NCI-H510A (cell line): Measurements from ENCODE around the gene EPHA2.
A peak's percentile ranks its signal among the peaks of the same experiment; 100 is the strongest.

Experiments used
- DNase-seq: peaks from one replicate; lab custom pipeline; 2025; lab: John Stamatoyannopoulos, UW

EPHA2 gene

DNA sequence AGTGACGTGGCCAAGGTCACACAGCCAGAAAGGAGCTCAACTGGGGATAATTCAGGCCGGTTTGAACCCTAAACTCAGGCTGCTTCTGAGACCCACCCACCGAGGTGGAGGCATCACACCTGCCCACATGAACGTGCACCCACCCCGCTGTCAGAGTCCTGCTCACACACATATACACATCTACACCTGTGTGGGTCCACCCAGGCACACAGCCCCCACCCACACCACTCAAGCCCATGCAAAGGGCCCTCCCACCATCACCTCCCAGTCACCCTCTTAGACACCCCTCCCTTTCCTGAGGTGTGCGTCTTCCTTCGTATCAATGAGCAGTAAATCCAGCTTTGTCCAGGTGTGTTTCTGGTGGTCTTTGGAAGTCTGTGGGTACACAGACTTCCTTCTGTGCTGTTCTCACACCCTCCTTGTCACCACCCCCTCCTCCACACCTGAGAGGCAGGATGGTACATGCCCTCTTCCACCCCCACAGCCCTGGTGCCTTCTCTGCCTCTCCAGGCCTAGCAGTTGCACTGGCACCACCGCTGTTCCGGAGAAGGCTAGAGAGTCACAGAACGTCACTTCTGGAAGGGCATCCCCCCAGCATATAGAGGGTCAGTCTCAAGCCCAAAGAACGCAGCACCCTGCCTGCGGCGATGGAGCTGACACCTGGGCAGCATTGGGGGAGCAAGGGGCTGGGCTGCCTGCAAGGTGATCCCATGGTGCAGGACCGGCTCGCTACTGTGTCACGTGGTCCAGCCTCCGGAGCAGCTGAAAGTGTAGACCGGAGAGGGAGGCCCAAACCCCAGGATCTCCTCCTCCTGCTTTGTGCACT is 63.6 kb downstream of the EPHA2 start:
- DNase-seq, result no peak

DNA sequence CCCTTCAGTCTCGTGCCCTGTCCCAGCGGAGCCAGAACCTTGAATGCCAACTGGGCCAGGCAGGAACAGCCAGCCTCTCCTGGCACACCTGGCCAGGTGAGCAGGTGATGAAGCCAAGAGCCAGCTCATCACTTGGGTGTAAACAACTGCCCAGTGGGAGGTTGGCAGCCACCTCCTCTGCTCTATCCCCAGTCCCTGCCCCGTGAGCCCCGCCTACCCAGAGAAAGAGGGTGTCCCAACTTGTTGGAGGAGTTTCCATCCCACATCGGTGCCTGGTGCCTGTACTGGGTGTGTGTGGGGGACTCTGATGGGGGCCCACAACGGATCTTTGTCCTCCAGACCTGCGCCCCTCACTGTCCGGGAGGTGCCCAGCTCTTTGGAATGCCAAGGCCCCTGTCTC is 64.6 kb downstream of the EPHA2 start:
- DNase-seq, result peak; percentile 78

GRCh38 chr1:16090076-16090826 is 65.6 kb downstream of the EPHA2 start:
- DNase-seq, result no peak

- no peak for DNase-seq
These were observed 66.9 kb downstream of the EPHA2 start for GRCh38 chr1:16088996-16089395.

DNA sequence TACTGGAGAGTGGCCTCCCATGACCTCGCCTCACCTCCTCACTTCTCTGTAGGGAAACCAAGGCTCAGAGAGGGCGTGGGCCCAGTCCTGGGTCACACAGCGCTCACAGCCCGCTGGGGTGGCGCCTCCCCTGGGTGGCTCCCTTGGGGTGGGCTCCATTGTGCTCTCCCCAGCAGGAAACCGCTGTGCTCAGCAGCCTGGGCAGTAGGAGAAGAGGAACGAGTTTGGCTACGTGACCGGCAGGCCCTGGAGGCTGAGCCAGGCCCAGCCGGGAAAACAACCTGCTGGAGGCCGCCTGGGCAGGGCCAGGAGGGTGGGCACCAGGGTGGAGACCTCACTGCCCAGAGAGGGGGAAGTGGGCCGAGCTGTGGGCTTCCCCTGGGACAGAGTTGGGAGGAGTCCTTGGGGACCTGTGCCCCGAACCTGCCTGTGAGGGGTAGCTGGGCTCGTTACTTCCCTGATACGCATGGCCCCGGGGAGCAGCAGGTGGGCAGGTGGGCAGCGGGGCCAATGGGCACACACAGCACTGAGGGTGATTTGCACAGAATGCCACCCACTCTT is 67.4 kb downstream of the EPHA2 start:
- DNase-seq, result no peak

GRCh38 chr1:16087733-16088132 is 68.1 kb downstream of the EPHA2 start:
- no peak for DNase-seq

- DNase-seq, result no peak
These were observed 70.3 kb downstream of the EPHA2 start for GRCh38 chr1:16085522-16085921.

GRCh38 chr1:16083486-16083885 is 72.4 kb downstream of the EPHA2 start:
- DNase-seq, result no peak

- peak; percentile 42 for DNase-seq
These were observed 73.4 kb downstream of the EPHA2 start for GRCh38 chr1:16082283-16083038.

GRCh38 chr1:16081636-16082035 is 74.2 kb downstream of the EPHA2 start:
- no peak for DNase-seq

- no peak for DNase-seq
These were observed 75.3 kb downstream of the EPHA2 start for GRCh38 chr1:16080422-16081150.

GRCh38 chr1:16078925-16079656 is 76.8 kb downstream of the EPHA2 start:
- peak; percentile 65 for DNase-seq

DNA sequence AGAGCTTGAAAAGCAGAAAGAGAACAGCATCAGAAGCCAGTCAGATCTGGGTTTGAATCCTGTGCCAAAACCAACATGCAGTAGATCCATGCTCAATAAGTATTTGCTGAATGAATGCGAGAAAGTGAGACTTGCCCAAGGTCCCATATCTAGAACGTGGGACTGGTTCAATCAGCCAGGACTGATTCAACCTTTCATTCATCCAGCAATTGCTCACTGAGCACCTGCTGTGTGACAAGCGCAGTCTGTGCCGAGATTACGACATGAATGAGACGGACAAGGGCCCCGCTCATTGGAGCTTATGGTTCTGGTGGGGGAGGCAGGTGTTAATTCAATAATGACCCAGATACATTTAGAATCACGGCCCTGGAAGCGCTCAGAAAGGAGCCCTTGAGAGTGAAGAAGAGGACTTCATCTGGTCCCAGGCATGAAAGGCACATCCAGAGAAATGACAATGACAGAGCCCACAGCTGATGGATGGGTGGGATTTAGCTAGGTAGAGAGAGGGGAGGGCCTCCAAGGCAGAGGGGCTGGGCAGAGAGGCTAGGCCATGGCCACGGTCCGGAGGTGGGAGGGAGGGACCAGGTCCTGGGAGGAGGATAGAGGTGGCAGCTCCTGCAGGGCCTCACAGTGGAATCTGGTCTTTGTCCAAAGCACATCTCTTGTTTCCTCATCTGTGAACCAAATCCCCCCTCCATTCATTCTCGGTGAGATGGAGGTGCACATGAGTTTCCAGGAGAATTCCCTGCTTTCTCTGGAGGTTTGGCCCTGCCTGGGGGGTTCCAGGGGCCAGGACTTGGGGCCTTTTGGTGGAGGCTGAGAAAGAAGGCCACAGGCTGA is 78.2 kb downstream of the EPHA2 start:
- DNase-seq, result no peak

DNA sequence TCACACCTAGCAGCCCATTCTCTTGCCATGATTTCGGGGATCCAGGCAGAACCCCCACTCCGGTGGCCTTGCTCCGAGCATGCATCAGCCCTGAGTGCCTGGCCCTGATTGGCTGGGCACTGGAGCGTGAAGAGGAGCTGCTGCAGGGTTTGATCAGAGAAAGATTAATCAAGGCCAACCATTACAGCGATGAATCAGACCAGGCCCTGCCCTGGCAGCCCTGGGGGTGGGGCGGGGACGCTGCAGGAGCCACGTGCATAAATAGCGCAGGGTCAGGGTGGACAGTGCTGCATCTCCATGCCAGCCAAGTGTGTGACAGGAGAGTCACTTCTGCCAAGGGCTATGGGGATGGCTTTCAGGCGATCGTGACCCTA is 79.0 kb downstream of the EPHA2 start:
- peak; percentile 49 for DNase-seq

DNA sequence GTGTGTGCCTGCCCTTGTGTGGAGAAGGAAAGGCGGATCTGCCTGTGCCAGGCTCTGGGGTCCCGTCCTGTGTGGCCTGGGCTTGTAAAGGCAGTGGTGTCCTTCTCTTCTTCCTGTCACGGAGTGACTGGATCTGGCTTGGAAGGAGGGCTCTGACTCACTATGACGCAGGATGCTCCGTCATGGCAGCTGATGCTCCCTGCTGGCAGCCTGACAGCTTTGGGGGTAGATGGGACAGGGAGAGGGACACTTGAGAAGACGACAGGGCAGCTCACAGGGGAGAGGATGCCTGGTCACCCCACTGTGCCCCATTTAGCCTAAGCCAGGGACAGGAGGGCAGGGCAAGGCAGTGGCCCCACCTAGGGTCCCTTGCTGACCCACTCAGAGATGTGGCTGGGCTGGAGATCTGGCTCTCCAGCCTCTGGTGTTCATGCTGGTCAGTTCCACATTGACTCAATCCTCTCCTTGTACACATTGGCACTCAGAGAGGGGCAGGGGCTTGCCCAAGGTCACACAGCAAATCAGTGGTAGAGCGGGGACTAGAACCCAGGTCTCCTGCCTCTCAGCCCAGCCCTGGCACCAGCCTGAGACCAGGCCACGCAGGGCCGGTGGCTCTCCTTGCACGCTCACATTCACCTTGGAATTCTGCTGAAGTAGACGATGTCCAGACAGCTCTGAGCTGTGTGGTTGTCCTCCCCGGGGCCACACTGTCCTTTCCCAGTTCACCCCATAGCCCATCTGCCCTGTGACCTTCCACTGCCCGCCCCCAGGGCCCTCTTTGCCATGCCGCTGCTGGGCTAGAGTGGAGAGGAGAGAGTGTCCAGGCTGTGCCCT is 79.6 kb downstream of the EPHA2 start:
- no peak for DNase-seq

GRCh38 chr1:16075337-16076030 is 80.4 kb downstream of the EPHA2 start:
- no peak for DNase-seq
